ENCODE results near the gene APOBEC3A. TPM values are rescaled to one million over a fixed set of nuclear protein-coding genes. Genes with fewer than 3 reads are reported as not detected.

APOBEC3A gene
- not detected in 2 replicates for total RNA-seq (2021; fragmentation: NEBNext Ultra II Directional; extraction: Animal tissue kit (Norgen Biotek cat#: 25700))
- polyA plus RNA-seq (2011; rRNA removed) = not detected in 2 replicates
- polyA plus RNA-seq (2011; cell fraction: cytosol; rRNA removed) = not detected
- polyA plus RNA-seq (2011; cell fraction: nucleus; rRNA removed) = not detected
- not detected in 4 replicates for polyA plus RNA-seq (2012, experiment 1 of 2)
- polyA plus RNA-seq (2012, experiment 2 of 2) = not detected
- polyA plus RNA-seq (2013, experiment 1 of 2) = 0.04 TPM
- polyA plus RNA-seq (2013, experiment 2 of 2) = not detected
- not detected in 2 replicates for polyA minus RNA-seq (2011; rRNA and poly(A)+ RNA removed)
- polyA minus RNA-seq (2011; cell fraction: cytosol; rRNA and poly(A)+ RNA removed) = not detected
- not detected for polyA minus RNA-seq (2011; cell fraction: nucleus; rRNA and poly(A)+ RNA removed)
- long read RNA-seq, experiment 1 = 0 reads
- long read RNA-seq, experiment 2 = 0 reads

DNA sequence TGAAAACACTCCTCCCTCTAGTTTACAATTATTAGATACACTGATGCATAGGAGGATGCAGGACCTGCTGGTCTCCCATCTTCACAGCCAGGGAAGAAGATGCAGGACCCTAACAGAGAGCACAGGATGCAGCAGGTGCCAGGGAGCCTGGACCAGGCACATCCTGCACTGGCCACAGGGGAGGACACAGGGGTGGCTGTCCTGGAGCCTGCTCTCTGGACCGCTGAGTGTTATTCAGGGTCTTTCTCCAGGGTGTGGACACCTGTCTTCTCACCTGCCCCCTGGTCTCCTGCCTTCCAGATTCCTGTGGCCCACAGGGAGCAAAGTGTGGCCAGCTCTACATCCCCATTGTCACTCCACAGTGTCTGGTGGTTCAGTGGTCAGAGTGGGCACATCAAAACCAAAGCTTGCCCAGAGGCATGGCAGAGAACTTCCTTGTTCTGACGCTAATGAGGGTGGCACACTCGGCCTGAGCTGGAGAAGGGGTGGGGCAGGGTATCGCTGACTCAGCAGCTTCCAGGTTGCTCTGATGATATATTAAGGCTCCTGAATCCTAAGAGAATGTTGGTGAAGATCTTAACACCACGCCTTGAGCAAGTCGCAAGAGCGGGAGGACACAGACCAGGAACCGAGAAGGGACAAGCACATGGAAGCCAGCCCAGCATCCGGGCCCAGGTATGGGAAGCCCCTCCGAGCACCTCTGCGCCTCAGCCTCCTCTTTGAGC is at the start of gene APOBEC3A:
Gene APOBEC3A, plus strand, starts transcription at position 564 of the 725 bp plus-strand sequence. Its CDS starts 83 bp downstream, at position 647.
- Histone ChIP-seq H3K27me3 (replicated peaks in 1 of 4; ENCODE audit: control insufficient read depth in 3 of 4, extremely low read depth in 1 of 4, insufficient read depth in 3 of 4, low read length in 3 of 4) (no peaks in the 10 kb centered on the region; a peak in 1 of 7 replicates), H2BK12ac (ENCODE audit: low read depth, low read length) (no peak within 1 kb of the TSS), H3K23me2 (ENCODE audit: low read depth, low read length) (no peaks in the 10 kb centered on the region), H4K20me1 (replicated peaks in 1 of 2; ENCODE audit: control insufficient read depth in 1 of 2, insufficient read depth in 2 of 2, low read length in 2 of 2) (no peaks in the 10 kb centered on the region), H3K14ac (ENCODE audit: insufficient read length) (no peak within 1 kb of the TSS), H3K9me3 (ENCODE audit: insufficient read depth in 2 of 2, low read depth in 1 of 2, low read length in 1 of 2) (no peaks in the 10 kb centered on the region), H3K4ac (replicated peaks; ENCODE audit: insufficient read length, low read depth, low read length) (no peak within 1 kb of the TSS), H3K27ac (ENCODE audit: low read depth, low read length) (no peak within 1 kb of the TSS), H4K91ac (replicated peaks; ENCODE audit: insufficient read length, low read length) (no peak within 1 kb of the TSS), H3K79me2 (ENCODE audit: control insufficient read depth in 1 of 2, insufficient read depth in 2 of 2, low read length in 2 of 2) (no peaks in the 10 kb centered on the region), H2BK120ac (replicated peaks; ENCODE audit: low read depth, low read length) (no peak within 1 kb of the TSS), H3K4me3 (ENCODE audit: extremely low read depth in 1 of 4, insufficient read depth in 2 of 4, low read depth in 3 of 4, low read length in 4 of 4) (no peak within 1 kb of the TSS), H4K5ac (ENCODE audit: insufficient read length, low read depth, low read length) (no peak within 1 kb of the TSS), H2BK20ac (ENCODE audit: low read length) (no peak within 1 kb of the TSS), H3K36me3 (ENCODE audit: control insufficient read depth in 2 of 4, insufficient read depth in 4 of 4, low read length in 3 of 4) (no peaks in the 10 kb centered on the region), H3K56ac (replicated peaks; ENCODE audit: insufficient read length, low read depth, low read length) (no peak within 1 kb of the TSS), H2AK5ac (ENCODE audit: low read depth, low read length) (0 out of 2 replicates have a peak within 1 kb of the TSS, but pooled peaks have one; percentile 39), H3K18ac (ENCODE audit: extremely low read depth, low read length) (no peak within 1 kb of the TSS; the same call in 1 of the 2 replicates), H2BK15ac (ENCODE audit: low read length) (no peak within 1 kb of the TSS), H2AFZ (ENCODE audit: low read length) (no peak within 1 kb of the TSS), H3K79me1 (ENCODE audit: low read depth, low read length) (no peaks in the 10 kb centered on the region), H3K9ac (replicated peaks in 1 of 4; ENCODE audit: extremely low read depth in 1 of 4, low read depth in 3 of 4, low read length in 3 of 4) (no peak within 1 kb of the TSS), H2BK5ac (ENCODE audit: low read depth, low read length) (no peak within 1 kb of the TSS), H3K4me1 (replicated peaks in 1 of 4; ENCODE audit: control insufficient read depth in 3 of 4, insufficient read depth in 4 of 4, low read length in 3 of 4) (no peaks in the 10 kb centered on the region), H4K8ac (ENCODE audit: extremely low read depth, insufficient read depth, low read length) (no peak within 1 kb of the TSS), H3K23ac (ENCODE audit: insufficient read length) (no peak within 1 kb of the TSS), H3K4me2 (ENCODE audit: insufficient read depth in 1 of 2, low read depth in 2 of 2, low read length in 2 of 2) (no peak within 1 kb of the TSS)
- CTCF ChIA-PET (ENCODE audit: partially characterized antibody) = no interaction called here
- 92% methylated on average over 11 of the region's 11 CpGs; no CpG with 5 or more reads in 1 of the 2 experiments for WGBS, 2 experiments (ENCODE audit: extremely low coverage in 1 of 2, insufficient coverage in 1 of 2, insufficient read length in 1 of 2, insufficient replicate concordance in 2 of 2, low coverage in 1 of 2, low lambda C conversion rate in 2 of 2, missing lambda C conversion rate in 1 of 2)
- TF ChIP-seq GABPA (IDR thresholded peaks at IDR 0.05; ENCODE audit: borderline replicate concordance, insufficient read depth, low read length) (no peak), ASH2L (IDR thresholded peaks at IDR 0.05; ENCODE audit: low read length) (no peak), MAFK (IDR thresholded peaks at IDR 0.05; ENCODE audit: low read depth, low read length) (peak; percentile 86), CEBPB (IDR thresholded peaks at IDR 0.05; ENCODE audit: low read depth, low read length) (no peak), NANOG (IDR thresholded peaks at IDR 0.05; ENCODE audit: insufficient read depth, low read depth, low read length, poor library complexity, severe bottlenecking) (no peak)
- POLR2A ChIA-PET (ENCODE audit: partially characterized antibody) = interaction anchor here (1.3 kb wide), 1 partner anchor 9 kb away, joined by 3 read pairs; no protein-coding TSS in a partner anchor
- DNase-seq (ENCODE audit: low read depth in 1 of 2, low spot score in 2 of 2) = no peak
- FAIRE-seq = no peak
